Uterus (tissue), 4 donors: Measurements from ENCODE around the gene AGMO. TPM values are rescaled to one million over a fixed set of nuclear protein-coding genes. Genes with fewer than 3 reads are reported as not detected.
A peak's percentile ranks its signal among the peaks of the same experiment; 100 is the strongest.
"Not testable (repeated sequence)": the region's sequence is repeated elsewhere in the genome, so short reads cannot be mapped to it uniquely, and the experiment has no call there.

ENCODE experiments used
- DNase-seq, 2 donors: peaks; one replicate each; pipeline ENCODE4 v3.0.0-alpha.2; 2019 to 2020
- H3K27ac ChIP-seq, 2 donors: fragments of 200-600 bp; sonication (generic); 1 replicate in 1 of 2; 2 replicates in 1 of 2; pipeline ENCODE4 v1.5.1; 2016 to 2018
- H3K27me3 ChIP-seq, 2 donors: fragments of 200-600 bp; sonication (generic); one replicate each; pipeline ENCODE4 v1.5.1; 2018 to 2019; ENCODE audit warnings: control low read depth in 1 of 2
- H3K36me3 ChIP-seq, 2 donors: fragments of 200-600 bp; sonication (generic); one replicate each; pipeline ENCODE4 v1.5.1; 2019; ENCODE audit warnings: control low read depth in 1 of 2
- H3K4me1 ChIP-seq, 2 donors: fragments of 200-600 bp; sonication (generic); one replicate each; pipeline ENCODE4 v1.5.1; 2018 to 2019; ENCODE audit warnings: control low read depth in 1 of 2
- H3K4me3 ChIP-seq, 2 donors: fragments of 200-600 bp; sonication (generic); 1 replicate in 1 of 2; 2 replicates in 1 of 2; pipeline ENCODE4 v1.5.1; 2018 to 2019; ENCODE audit warnings: mild to moderate bottlenecking in 1 of 2
- H3K9me3 ChIP-seq, 2 donors: fragments of 200-600 bp; sonication (generic); one replicate each; pipeline ENCODE4 v1.5.1; 2019; ENCODE audit warnings: control low read depth in 1 of 2
- POLR2A ChIP-seq, 2 donors: fragments of 450-650 bp; IDR thresholded peaks; one replicate each; pipeline ENCODE4 v1.6.1; 2016; ENCODE audit warnings: antibody characterized with exemption in 2 of 2, mild to moderate bottlenecking in 1 of 2, moderate library complexity in 1 of 2
- intact Hi-C: fragments of 100-400 bp; cut with DNase I; formaldehyde crosslinking; loops from one replicate; pipeline ENCODE4 v1.15.1; 2023; ENCODE audit warnings: low total_unique reads
- total RNA-seq, 4 donors: library from RNA; depleted of rRNA in 3 of 4; stranded (reverse); fragments of >200 nt in 3 of 4; gene quantifications; one replicate each; pipeline versions ENCODE4 v1.1.0 to v1.2.4, GENCODE V29; 2014 to 2023
- TF ChIP-seq, protein P1 (sequence below), 4 experiments: fragments of 200-600 bp in 2 of 4; fragments of 450-650 bp in 2 of 4; sonication (generic) in 2 of 4; IDR thresholded peaks; one replicate each; pipeline ENCODE4 v1.5.1; 2016 to 2019; ENCODE audit warnings: antibody characterized with exemption in 4 of 4, mild to moderate bottlenecking in 2 of 4, moderate library complexity in 1 of 4
- donor health status: DM: yes; HTN: yes; CAD: no.

The AGMO gene
- total RNA-seq, 4 donors from 2014 or later = 0.24 to 1.5 TPM; not detected in 2

DNA sequence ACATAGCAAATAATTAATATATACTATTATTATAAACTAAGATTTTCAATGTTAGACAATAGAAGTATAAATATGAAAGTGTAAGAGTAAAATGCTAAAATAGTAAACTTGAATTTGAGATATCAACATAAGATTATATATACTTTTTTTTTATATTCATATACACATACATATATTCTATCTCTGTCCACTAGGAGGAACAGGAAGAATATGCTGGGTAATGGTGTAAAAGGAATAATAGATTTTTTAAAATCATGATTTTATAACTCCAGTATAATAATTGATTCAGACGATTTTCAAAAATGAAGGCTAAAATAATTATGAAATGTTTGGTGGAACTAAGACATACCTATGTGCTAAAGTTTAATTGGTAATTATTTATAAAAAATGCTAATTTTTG, 37.7 kb downstream of the AGMO start:
- Histone ChIP-seq H3K9me3 (no peaks in the 10 kb centered on the region), H3K27me3 (no peaks in the 10 kb centered on the region), H3K4me3 (no peak overlapping the region), H3K4me1 (no peaks in the 10 kb centered on the region), H3K36me3 (no peaks in the 10 kb centered on the region), H3K27ac (no peak overlapping the region)
- intact Hi-C loops = no loop called here
- no peak for DNase-seq
- TF ChIP-seq POLR2A (IDR thresholded peaks at IDR 0.05) = no peak
- TF ChIP-seq, protein P1, sequence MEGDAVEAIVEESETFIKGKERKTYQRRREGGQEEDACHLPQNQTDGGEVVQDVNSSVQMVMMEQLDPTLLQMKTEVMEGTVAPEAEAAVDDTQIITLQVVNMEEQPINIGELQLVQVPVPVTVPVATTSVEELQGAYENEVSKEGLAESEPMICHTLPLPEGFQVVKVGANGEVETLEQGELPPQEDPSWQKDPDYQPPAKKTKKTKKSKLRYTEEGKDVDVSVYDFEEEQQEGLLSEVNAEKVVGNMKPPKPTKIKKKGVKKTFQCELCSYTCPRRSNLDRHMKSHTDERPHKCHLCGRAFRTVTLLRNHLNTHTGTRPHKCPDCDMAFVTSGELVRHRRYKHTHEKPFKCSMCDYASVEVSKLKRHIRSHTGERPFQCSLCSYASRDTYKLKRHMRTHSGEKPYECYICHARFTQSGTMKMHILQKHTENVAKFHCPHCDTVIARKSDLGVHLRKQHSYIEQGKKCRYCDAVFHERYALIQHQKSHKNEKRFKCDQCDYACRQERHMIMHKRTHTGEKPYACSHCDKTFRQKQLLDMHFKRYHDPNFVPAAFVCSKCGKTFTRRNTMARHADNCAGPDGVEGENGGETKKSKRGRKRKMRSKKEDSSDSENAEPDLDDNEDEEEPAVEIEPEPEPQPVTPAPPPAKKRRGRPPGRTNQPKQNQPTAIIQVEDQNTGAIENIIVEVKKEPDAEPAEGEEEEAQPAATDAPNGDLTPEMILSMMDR (IDR thresholded peaks at IDR 0.05) = no peak

DNA sequence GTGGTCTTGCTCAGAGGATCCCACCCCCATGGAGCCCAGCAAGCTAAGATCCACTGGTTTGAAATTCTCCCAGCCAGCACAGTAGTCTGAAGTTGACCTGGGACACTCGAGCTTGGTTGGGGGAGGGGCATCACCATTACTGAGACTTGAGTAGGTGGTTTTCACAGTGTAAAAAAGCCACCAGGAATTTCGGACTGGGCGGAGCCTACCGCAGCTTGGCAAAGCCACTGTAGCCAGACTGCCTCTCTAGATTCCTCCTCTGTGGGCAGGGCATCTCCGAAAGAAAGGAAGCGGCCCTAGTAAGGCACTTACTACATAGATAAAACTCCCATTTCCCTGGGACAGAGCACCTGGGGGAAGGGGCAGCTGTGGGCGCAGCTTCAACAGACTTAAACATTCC, 44.0 kb downstream of the AGMO start:
- DNase-seq, intact Hi-C loops, H3K27ac ChIP-seq, H3K4me3 ChIP-seq, H3K9me3 ChIP-seq, H3K36me3 ChIP-seq, H3K4me1 ChIP-seq, H3K27me3 ChIP-seq: not testable (repeated sequence)

GRCh38 chr7:15515252-15515651, 46.6 kb downstream of the AGMO start:
- no peak for DNase-seq
- Histone ChIP-seq H3K9me3 (no peaks in the 10 kb centered on the region), H3K27me3 (no peaks in the 10 kb centered on the region), H3K4me1 (no peaks in the 10 kb centered on the region), H3K36me3 (no peaks in the 10 kb centered on the region), H3K27ac (peak overlapping the region; percentile 36 to 55), H3K4me3 (no peak overlapping the region)
- intact Hi-C loops = no loop called here
- TF ChIP-seq, protein P1 (IDR thresholded peaks at IDR 0.05) = no peak
- TF ChIP-seq POLR2A (IDR thresholded peaks at IDR 0.05) = no peak

DNA sequence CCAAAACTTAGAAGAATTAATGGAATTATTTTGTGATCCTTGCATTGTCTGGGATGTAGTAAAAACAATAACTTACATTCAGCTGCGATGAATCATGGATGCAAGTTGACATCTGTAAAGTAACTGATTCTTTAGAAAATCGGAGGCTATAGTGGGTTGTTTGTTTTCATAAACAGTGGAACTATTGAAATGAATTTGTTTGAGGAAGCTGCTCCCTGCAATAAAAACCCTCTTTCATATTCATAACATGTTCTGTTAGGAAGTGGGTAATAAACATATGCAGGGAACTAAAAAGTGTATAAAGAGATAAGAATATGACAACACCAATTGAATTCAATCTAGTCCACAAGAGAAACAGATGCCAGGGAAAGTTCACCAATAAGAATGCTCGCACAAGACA, 53.6 kb downstream of the AGMO start:
- H3K27ac ChIP-seq = no peak overlapping the region
- no peaks in the 10 kb centered on the region for H3K27me3 ChIP-seq
- no peaks in the 10 kb centered on the region for H3K36me3 ChIP-seq
- TF ChIP-seq POLR2A (IDR thresholded peaks at IDR 0.05) = no peak
- TF ChIP-seq, protein P1 (IDR thresholded peaks at IDR 0.05) = no peak
- no peaks in the 10 kb centered on the region for H3K9me3 ChIP-seq
- H3K4me3 ChIP-seq = no peak overlapping the region
- intact Hi-C loops = no loop called here
- no peak for DNase-seq
- no peaks in the 10 kb centered on the region for H3K4me1 ChIP-seq

- intact Hi-C loops = no loop called here
- no peak for TF ChIP-seq POLR2A (IDR thresholded peaks at IDR 0.05)
- TF ChIP-seq, protein P1 (IDR thresholded peaks at IDR 0.05) = no peak
- H3K4me1 ChIP-seq = no peaks in the 10 kb centered on the region
- H3K4me3 ChIP-seq = no peak overlapping the region
- H3K27ac ChIP-seq = no peak overlapping the region
- no peaks in the 10 kb centered on the region for H3K9me3 ChIP-seq
- H3K36me3 ChIP-seq = no peaks in the 10 kb centered on the region
- H3K27me3 ChIP-seq = no peaks in the 10 kb centered on the region
- no peak for DNase-seq
These were observed 54.1 kb downstream of the AGMO start for GRCh38 chr7:15507708-15508107.

DNA sequence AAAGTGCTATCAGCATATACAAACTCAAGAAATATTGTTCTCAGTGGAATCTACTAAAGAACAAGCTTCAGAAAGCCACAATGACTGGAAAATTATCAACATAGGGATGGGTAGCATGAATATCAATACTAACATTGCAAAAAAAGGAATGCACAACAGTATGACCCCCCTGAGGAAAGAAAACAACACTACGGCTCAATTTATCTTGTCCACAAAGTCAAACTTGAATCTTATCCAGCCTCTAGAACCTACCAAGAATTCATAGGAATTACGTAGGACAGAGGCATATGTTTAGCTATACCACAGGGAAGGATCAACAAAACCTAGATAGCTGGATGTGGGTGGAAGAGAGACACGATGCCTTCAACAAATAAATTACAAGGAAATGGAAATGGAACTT, 54.6 kb downstream of the AGMO start:
- Histone ChIP-seq H3K4me1 (no peaks in the 10 kb centered on the region), H3K9me3 (no peaks in the 10 kb centered on the region), H3K36me3 (no peaks in the 10 kb centered on the region), H3K27me3 (no peaks in the 10 kb centered on the region), H3K4me3 (no peak overlapping the region), H3K27ac (no peak overlapping the region)
- TF ChIP-seq POLR2A (IDR thresholded peaks at IDR 0.05) = no peak
- TF ChIP-seq, protein P1 (IDR thresholded peaks at IDR 0.05) = no peak
- no peak for DNase-seq
- intact Hi-C loops = no loop called here
